Dendritic cell treated with granulocyte-macrophage colony-stimulating factor and Interleukin-4, amounts not matched to agents 40 ng/mL and 50 ng/mL, for 4 days (primary cell): ENCODE results near the gene GRIK4.

Source experiments
- H3K27ac Mint-ChIP-seq: one replicate; pipeline ENCODE4 v1.8.0; 2022; ENCODE audit warnings: mild to moderate bottlenecking, mixed read lengths
- H3K27me3 Mint-ChIP-seq: one replicate; pipeline ENCODE4 v1.8.0; 2022; ENCODE audit warnings: mild to moderate bottlenecking, mixed read lengths
- H3K36me3 Mint-ChIP-seq: one replicate; pipeline ENCODE4 v1.8.0; 2022; ENCODE audit warnings: low read depth, mixed read lengths
- H3K4me1 Mint-ChIP-seq: one replicate; pipeline ENCODE4 v1.8.0; 2022; ENCODE audit warnings: low read depth, mixed read lengths
- H3K4me3 Mint-ChIP-seq: one replicate; pipeline ENCODE4 v1.8.0; 2022; ENCODE audit warnings: mild to moderate bottlenecking, moderate library complexity, mixed read lengths
- H3K9me3 Mint-ChIP-seq: one replicate; pipeline ENCODE4 v1.8.0; 2022; ENCODE audit warnings: mixed read lengths
- intact Hi-C: fragments of 100-400 bp; cut with micrococcal nuclease; formaldehyde crosslinking; loops from one replicate; pipeline ENCODE4 v1.15.0; 2022

GRIK4 gene

GRCh38 chr11:120890609-120891320, 379.2 kb downstream of the GRIK4 start:
- Mint-ChIP-seq H3K4me3 (no peak overlapping the region), H3K27me3 (peaks cover 1% of the 10 kb centered on the region), H3K36me3 (no peaks in the 10 kb centered on the region), H3K9me3 (no peaks in the 10 kb centered on the region), H3K27ac (no peak overlapping the region), H3K4me1 (no peaks in the 10 kb centered on the region)
- intact Hi-C loops, result no loop called here

- Mint-ChIP-seq H3K9me3 (no peaks in the 10 kb centered on the region), H3K4me1 (no peaks in the 10 kb centered on the region), H3K27me3 (peaks cover 3% of the 10 kb centered on the region), H3K27ac (no peak overlapping the region), H3K4me3 (no peak overlapping the region), H3K36me3 (no peaks in the 10 kb centered on the region)
- intact Hi-C loops, result no loop called here
Measured at GRCh38 chr11:120893440-120894201, 382.1 kb downstream of the GRIK4 start.

GRCh38 chr11:120894202-120894985, 382.8 kb downstream of the GRIK4 start:
- no peak overlapping the region for H3K27ac Mint-ChIP-seq
- H3K36me3 Mint-ChIP-seq, result no peaks in the 10 kb centered on the region
- H3K4me1 Mint-ChIP-seq, result no peaks in the 10 kb centered on the region

GRCh38 chr11:120896687-120897086, 385.1 kb downstream of the GRIK4 start:
- Mint-ChIP-seq H3K9me3 (no peaks in the 10 kb centered on the region), H3K4me1 (no peaks in the 10 kb centered on the region), H3K27me3 (peaks cover 10% of the 10 kb centered on the region), H3K36me3 (no peaks in the 10 kb centered on the region), H3K27ac (no peak overlapping the region), H3K4me3 (no peak overlapping the region)
- intact Hi-C loops, result no loop called here

More at GRCh38 chr11:120894202-120894985, 382.8 kb downstream of the GRIK4 start:
- H3K27me3 Mint-ChIP-seq, result peaks cover 3% of the 10 kb centered on the region
- no peaks in the 10 kb centered on the region for H3K9me3 Mint-ChIP-seq
- H3K4me3 Mint-ChIP-seq, result no peak overlapping the region
- intact Hi-C loops, result no loop called here

GRCh38 chr11:120898568-120898967, 387.0 kb downstream of the GRIK4 start:
- H3K4me3 Mint-ChIP-seq, result no peak overlapping the region
- H3K4me1 Mint-ChIP-seq, result no peaks in the 10 kb centered on the region

GRCh38 chr11:120899720-120900119, 388.2 kb downstream of the GRIK4 start:
- Mint-ChIP-seq H3K4me3 (no peak overlapping the region), H3K4me1 (no peaks in the 10 kb centered on the region), H3K36me3 (no peaks in the 10 kb centered on the region), H3K27ac (no peak overlapping the region), H3K27me3 (peaks cover 10% of the 10 kb centered on the region), H3K9me3 (no peaks in the 10 kb centered on the region)
- intact Hi-C loops, result no loop called here

More at GRCh38 chr11:120898568-120898967, 387.0 kb downstream of the GRIK4 start:
- Mint-ChIP-seq H3K27ac (no peak overlapping the region), H3K36me3 (no peaks in the 10 kb centered on the region), H3K9me3 (no peaks in the 10 kb centered on the region), H3K27me3 (peaks cover 10% of the 10 kb centered on the region)
- intact Hi-C loops, result no loop called here

- peaks cover 9% of the 10 kb centered on the region for H3K27me3 Mint-ChIP-seq
- intact Hi-C loops, result no loop called here
- H3K4me3 Mint-ChIP-seq, result no peak overlapping the region
- no peaks in the 10 kb centered on the region for H3K36me3 Mint-ChIP-seq
- H3K4me1 Mint-ChIP-seq, result no peaks in the 10 kb centered on the region
- H3K27ac Mint-ChIP-seq, result no peak overlapping the region
- H3K9me3 Mint-ChIP-seq, result no peaks in the 10 kb centered on the region
Measured at GRCh38 chr11:120900643-120901042, 389.1 kb downstream of the GRIK4 start.

- Mint-ChIP-seq H3K36me3 (no peaks in the 10 kb centered on the region), H3K4me1 (peaks cover 6% of the 10 kb centered on the region), H3K27me3 (peaks cover 7% of the 10 kb centered on the region), H3K4me3 (no peak overlapping the region), H3K27ac (no peak overlapping the region), H3K9me3 (no peaks in the 10 kb centered on the region)
- intact Hi-C loops, result no loop called here
Measured at GRCh38 chr11:120903686-120904085, 392.1 kb downstream of the GRIK4 start.

GRCh38 chr11:120904116-120904515, 392.6 kb downstream of the GRIK4 start:
- no peak overlapping the region for H3K27ac Mint-ChIP-seq
- H3K36me3 Mint-ChIP-seq, result no peaks in the 10 kb centered on the region
- H3K4me1 Mint-ChIP-seq, result peaks cover 6% of the 10 kb centered on the region
- no peaks in the 10 kb centered on the region for H3K9me3 Mint-ChIP-seq
- H3K4me3 Mint-ChIP-seq, result no peak overlapping the region
- intact Hi-C loops, result no loop called here
- H3K27me3 Mint-ChIP-seq, result peaks cover 7% of the 10 kb centered on the region

- Mint-ChIP-seq H3K4me3 (no peak overlapping the region), H3K27ac (no peak overlapping the region), H3K4me1 (peaks cover 6% of the 10 kb centered on the region), H3K36me3 (no peaks in the 10 kb centered on the region), H3K27me3 (no peaks in the 10 kb centered on the region), H3K9me3 (no peaks in the 10 kb centered on the region)
- intact Hi-C loops, result no loop called here
Measured at GRCh38 chr11:120906766-120907165, 395.2 kb downstream of the GRIK4 start.

GRCh38 chr11:120907971-120908370, 396.4 kb downstream of the GRIK4 start:
- intact Hi-C loops, result no loop called here
- no peak overlapping the region for H3K4me3 Mint-ChIP-seq
- H3K9me3 Mint-ChIP-seq, result no peaks in the 10 kb centered on the region
- H3K27me3 Mint-ChIP-seq, result peaks cover 5% of the 10 kb centered on the region
- H3K4me1 Mint-ChIP-seq, result peaks cover 6% of the 10 kb centered on the region
- H3K27ac Mint-ChIP-seq, result no peak overlapping the region
- no peaks in the 10 kb centered on the region for H3K36me3 Mint-ChIP-seq

GRCh38 chr11:120908461-120909181, 397.1 kb downstream of the GRIK4 start:
- H3K36me3 Mint-ChIP-seq, result no peaks in the 10 kb centered on the region
- peaks cover 6% of the 10 kb centered on the region for H3K4me1 Mint-ChIP-seq
- H3K4me3 Mint-ChIP-seq, result no peak overlapping the region
- H3K9me3 Mint-ChIP-seq, result no peaks in the 10 kb centered on the region
- H3K27ac Mint-ChIP-seq, result no peak overlapping the region
- intact Hi-C loops, result no loop called here
- peaks cover 5% of the 10 kb centered on the region for H3K27me3 Mint-ChIP-seq

GRCh38 chr11:120909676-120910416, 398.3 kb downstream of the GRIK4 start:
- Mint-ChIP-seq H3K27me3 (peaks cover 9% of the 10 kb centered on the region), H3K9me3 (no peaks in the 10 kb centered on the region), H3K36me3 (no peaks in the 10 kb centered on the region), H3K4me1 (peaks cover 6% of the 10 kb centered on the region), H3K4me3 (no peak overlapping the region), H3K27ac (no peak overlapping the region)
- intact Hi-C loops, result no loop called here
